ENCODE results near the gene RAD21L1. TPM values are rescaled to one million over a fixed set of nuclear protein-coding genes. Genes with fewer than 3 reads are reported as not detected.

Gene RAD21L1
- polyA plus RNA-seq, 3 donors, result not detected

GRCh38 chr20:1191299-1191698 lies 34.5 kb upstream of the RAD21L1 start:
- Histone ChIP-seq H3K4me1 (ENCODE audit: control insufficient read depth in 1 of 2, insufficient read depth in 2 of 2, low read length in 2 of 2) (no peaks in the 10 kb centered on the region), H3K36me3 (replicated peaks in 1 of 2; ENCODE audit: control insufficient read depth in 1 of 2, insufficient read depth in 2 of 2, low read length in 2 of 2) (no peaks in the 10 kb centered on the region), H3K9me3 (replicated peaks in 1 of 2; ENCODE audit: control insufficient read depth in 1 of 2, insufficient read depth in 1 of 2, low read length in 2 of 2) (no peaks in the 10 kb centered on the region), H3K4me3 (replicated peaks in 1 of 3; ENCODE audit: low read depth in 2 of 3, low read length in 3 of 3) (no peak overlapping the region), H3K4me2 (replicated peaks; ENCODE audit: extremely low read depth, low read length, poor library complexity, severe bottlenecking) (no peak overlapping the region), H4K20me1 (ENCODE audit: insufficient read depth, low read length) (no peaks in the 10 kb centered on the region), H3K27ac (ENCODE audit: low read depth in 1 of 2, low read length in 2 of 2) (no peak overlapping the region), H2AFZ (ENCODE audit: insufficient read depth, low read depth, low read length, poor library complexity, severe bottlenecking) (no peak overlapping the region), H3K27me3 (ENCODE audit: control insufficient read depth in 2 of 2, insufficient read depth in 2 of 2, low read length in 2 of 2) (peaks cover 3 to 10% of the 10 kb centered on the region in 2 donors), H3K79me2 (ENCODE audit: insufficient read depth, low read length) (no peaks in the 10 kb centered on the region), H3K9ac (ENCODE audit: insufficient read depth, low read length, poor library complexity, severe bottlenecking) (no peak overlapping the region)
- no peak for DNase-seq
- Mint-ChIP-seq H3K4me1 (peaks cover 7% of the 10 kb centered on the region), H3K9me3 (peaks cover 0 to 7% (median under 1%) of the 10 kb centered on the region in 7 donors), H3K27ac (no peak overlapping the region), H3K36me3 (peaks cover 0 to under 1% of the 10 kb centered on the region in 2 donors), H3K4me3 (no peak overlapping the region), H3K27me3 (ENCODE audit: low read depth in 3 of 3) (peaks cover 6 to 16% (median 7%) of the 10 kb centered on the region in 3 donors)
- TF ChIP-seq, protein P1, sequence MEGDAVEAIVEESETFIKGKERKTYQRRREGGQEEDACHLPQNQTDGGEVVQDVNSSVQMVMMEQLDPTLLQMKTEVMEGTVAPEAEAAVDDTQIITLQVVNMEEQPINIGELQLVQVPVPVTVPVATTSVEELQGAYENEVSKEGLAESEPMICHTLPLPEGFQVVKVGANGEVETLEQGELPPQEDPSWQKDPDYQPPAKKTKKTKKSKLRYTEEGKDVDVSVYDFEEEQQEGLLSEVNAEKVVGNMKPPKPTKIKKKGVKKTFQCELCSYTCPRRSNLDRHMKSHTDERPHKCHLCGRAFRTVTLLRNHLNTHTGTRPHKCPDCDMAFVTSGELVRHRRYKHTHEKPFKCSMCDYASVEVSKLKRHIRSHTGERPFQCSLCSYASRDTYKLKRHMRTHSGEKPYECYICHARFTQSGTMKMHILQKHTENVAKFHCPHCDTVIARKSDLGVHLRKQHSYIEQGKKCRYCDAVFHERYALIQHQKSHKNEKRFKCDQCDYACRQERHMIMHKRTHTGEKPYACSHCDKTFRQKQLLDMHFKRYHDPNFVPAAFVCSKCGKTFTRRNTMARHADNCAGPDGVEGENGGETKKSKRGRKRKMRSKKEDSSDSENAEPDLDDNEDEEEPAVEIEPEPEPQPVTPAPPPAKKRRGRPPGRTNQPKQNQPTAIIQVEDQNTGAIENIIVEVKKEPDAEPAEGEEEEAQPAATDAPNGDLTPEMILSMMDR (IDR thresholded peaks at IDR 0.05), result no peak
- intact Hi-C loops (cut with micrococcal nuclease), result no loop called here
- 100% methylated on average over 1 of the region's 3 CpGs for WGBS (ENCODE audit: insufficient coverage)

DNA sequence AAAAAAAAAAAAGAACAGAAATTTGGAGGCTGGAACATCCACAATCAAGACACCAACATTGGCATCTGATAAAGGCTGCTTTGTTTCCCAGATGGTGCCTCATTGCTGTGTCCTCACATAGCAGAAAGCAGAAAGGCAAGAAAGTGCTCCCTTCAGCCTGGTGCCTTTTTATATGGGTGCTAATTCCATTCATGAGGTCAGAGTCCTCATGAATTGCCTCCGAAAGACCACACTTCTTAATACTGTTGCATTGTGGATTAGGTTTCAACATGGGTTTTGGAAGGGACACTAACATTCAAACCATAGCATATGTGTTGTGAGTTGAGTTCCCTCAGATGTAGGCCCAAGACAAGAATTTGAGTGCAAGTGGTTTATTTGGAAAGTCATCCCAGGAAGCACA lies 30.6 kb upstream of the RAD21L1 start:
- no peak overlapping the region for H3K4me2 ChIP-seq (replicated peaks; ENCODE audit: extremely low read depth, low read length, poor library complexity, severe bottlenecking)
- no peak overlapping the region for H3K4me3 ChIP-seq (replicated peaks in 1 of 3; ENCODE audit: low read depth in 2 of 3, low read length in 3 of 3)
- peaks cover 2% of the 10 kb centered on the region for H3K4me1 Mint-ChIP-seq
- no peaks in the 10 kb centered on the region for H3K27me3 ChIP-seq (ENCODE audit: control insufficient read depth in 2 of 2, insufficient read depth in 2 of 2, low read length in 2 of 2)
- intact Hi-C loops (cut with micrococcal nuclease), result no loop called here
- H3K36me3 ChIP-seq (replicated peaks in 1 of 2; ENCODE audit: control insufficient read depth in 1 of 2, insufficient read depth in 2 of 2, low read length in 2 of 2), result no peaks in the 10 kb centered on the region
- H4K20me1 ChIP-seq (ENCODE audit: insufficient read depth, low read length), result no peaks in the 10 kb centered on the region
- H3K27ac ChIP-seq (ENCODE audit: low read depth in 1 of 2, low read length in 2 of 2), result no peak overlapping the region
- no CpG with 5 or more reads among the region's 1 CpG for WGBS (ENCODE audit: insufficient coverage)
- H3K4me3 Mint-ChIP-seq, result no peak overlapping the region
- no peak overlapping the region for H3K9ac ChIP-seq (ENCODE audit: insufficient read depth, low read length, poor library complexity, severe bottlenecking)
- DNase-seq, result no peak
- H3K9me3 ChIP-seq (replicated peaks in 1 of 2; ENCODE audit: control insufficient read depth in 1 of 2, insufficient read depth in 1 of 2, low read length in 2 of 2), result no peaks in the 10 kb centered on the region
- H3K36me3 Mint-ChIP-seq, result no peaks in the 10 kb centered on the region
- peaks cover 2 to 10% (median 8%) of the 10 kb centered on the region in 3 donors for H3K27me3 Mint-ChIP-seq (ENCODE audit: low read depth in 3 of 3)
- TF ChIP-seq, protein P1 (IDR thresholded peaks at IDR 0.05), result no peak
- H3K27ac Mint-ChIP-seq, result no peak overlapping the region
- H3K79me2 ChIP-seq (ENCODE audit: insufficient read depth, low read length), result no peaks in the 10 kb centered on the region
- H3K4me1 ChIP-seq (ENCODE audit: control insufficient read depth in 1 of 2, insufficient read depth in 2 of 2, low read length in 2 of 2), result no peaks in the 10 kb centered on the region
- no peak overlapping the region for H2AFZ ChIP-seq (ENCODE audit: insufficient read depth, low read depth, low read length, poor library complexity, severe bottlenecking)
- peaks cover 0 to 5% (median 3%) of the 10 kb centered on the region in 7 donors for H3K9me3 Mint-ChIP-seq
